HG02840 (cell line): ENCODE results near the gene HCST.
"Not testable (repeated sequence)": the region's sequence is repeated elsewhere in the genome, so short reads cannot be mapped to it uniquely, and the experiment has no call there.

Source experiments
- ATAC-seq: cut with Tn5 transposase; IDR thresholded peaks from one replicate; pipeline ENCODE4 v1.9.1; 2021; ENCODE audit warnings: mild to moderate bottlenecking, moderate library complexity, moderate number of reproducible peaks; ENCODE audit not compliant: unreplicated experiment, low FRiP score

The HCST gene

DNA sequence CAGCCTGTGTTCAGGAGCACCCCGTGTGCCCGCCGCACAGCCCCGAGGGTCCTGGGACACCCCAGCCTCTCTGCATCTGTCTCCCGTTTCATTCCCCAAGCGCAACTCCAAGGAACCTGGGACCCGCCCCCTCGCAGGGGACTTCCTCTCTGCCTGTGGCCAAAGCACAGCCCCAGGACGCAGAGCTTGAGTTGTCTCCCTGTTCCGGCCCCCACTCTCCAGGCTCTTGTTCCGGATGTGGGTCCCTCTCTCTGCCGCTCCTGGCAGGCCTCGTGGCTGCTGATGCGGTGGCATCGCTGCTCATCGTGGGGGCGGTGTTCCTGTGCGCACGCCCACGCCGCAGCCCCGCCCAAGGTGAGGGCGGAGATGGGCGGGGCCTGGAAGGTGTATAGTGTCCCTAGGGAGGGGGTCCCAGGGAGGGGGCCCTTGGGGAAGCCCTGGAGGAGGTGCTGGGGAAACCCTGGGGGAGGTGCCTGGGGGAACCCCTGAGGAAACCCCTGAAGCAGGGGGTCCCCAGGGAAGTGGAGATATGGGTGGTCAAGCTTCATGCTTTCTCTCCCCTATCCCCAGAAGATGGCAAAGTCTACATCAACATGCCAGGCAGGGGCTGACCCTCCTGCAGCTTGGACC, 1.3 kb downstream of the HCST start:
- no peak for ATAC-seq

DNA sequence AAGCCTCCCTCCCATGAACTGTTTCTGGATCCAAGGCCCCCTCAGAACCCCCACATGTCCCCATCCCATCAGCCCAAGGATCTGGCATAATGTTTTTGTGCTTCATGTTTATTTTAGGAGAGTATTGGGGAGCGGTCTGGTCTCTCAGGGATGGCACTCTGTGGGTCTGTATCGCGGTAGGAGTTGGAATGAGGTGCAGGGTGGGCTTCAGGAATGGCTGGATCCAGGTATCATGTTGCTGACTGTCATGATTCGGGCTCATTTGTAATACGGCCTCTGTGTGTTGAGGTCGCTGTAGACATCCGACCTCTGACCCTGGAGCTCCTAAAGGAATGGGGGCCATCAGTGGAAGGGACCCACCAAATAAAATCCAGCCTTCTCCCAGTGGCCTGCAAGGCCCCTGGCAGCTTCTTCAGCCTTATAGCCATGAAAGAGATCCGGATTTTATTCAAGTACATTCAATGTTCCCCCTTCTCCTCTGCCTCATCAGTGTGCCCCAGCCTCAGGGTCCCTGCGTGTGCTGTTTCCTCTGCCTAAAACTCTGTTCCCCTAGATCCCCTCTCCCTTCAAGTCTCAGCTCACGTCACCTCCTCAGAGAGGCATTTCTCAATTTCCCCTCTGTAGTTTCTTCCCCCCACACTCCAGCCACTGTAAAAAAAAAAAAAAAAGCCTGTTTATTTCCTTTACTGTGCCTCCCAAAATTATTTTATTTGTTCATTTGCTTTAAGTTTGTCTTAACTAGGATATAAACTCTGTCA, 2.2 kb downstream of the HCST start:
- ATAC-seq, result no peak

DNA sequence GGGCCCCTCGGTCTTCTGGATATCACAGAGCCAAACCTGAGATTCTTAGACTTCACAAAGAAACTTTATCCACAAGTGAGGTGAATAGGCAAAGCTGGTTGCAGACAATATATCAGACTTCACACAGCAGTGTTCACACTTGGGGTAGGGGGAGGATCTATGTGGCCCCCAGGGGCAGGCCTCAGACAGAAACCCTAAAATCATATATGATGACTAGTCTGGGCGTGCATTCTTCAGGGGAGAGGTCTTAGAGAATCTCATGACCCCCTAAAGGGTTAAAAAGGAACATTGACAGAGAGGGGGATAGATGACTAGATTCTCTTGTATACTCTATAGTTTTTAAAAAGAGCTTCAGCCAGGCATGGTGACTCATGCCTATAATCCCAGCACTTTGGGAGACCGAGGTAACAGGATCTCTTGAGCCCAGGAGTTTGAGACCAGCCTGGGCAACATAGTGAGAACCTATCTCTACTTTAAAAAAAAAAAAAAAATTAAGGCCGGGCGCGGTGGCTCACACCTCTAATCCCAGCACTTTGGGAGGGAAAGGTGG, 2.9 kb downstream of the HCST start:
- ATAC-seq, result no peak

DNA sequence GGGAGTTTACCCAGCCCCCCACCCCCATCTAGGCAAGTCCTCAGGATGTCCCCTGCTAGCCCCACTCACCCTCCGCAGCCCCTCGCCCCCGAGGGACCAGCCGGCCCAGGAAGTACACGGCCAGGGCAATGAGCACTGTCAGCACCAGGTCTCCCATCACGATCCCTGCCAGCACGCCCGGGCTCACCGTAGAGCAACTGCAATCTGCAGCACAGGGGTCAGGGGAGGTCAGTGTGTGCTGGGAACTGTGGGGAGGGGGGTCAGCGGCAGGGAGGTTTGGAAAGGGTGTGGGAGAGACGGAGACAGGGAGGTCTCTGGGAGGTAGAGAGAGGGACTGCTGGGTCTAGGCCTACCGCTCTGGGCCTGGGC, 5.0 kb downstream of the HCST start:
- ATAC-seq, result no peak

DNA sequence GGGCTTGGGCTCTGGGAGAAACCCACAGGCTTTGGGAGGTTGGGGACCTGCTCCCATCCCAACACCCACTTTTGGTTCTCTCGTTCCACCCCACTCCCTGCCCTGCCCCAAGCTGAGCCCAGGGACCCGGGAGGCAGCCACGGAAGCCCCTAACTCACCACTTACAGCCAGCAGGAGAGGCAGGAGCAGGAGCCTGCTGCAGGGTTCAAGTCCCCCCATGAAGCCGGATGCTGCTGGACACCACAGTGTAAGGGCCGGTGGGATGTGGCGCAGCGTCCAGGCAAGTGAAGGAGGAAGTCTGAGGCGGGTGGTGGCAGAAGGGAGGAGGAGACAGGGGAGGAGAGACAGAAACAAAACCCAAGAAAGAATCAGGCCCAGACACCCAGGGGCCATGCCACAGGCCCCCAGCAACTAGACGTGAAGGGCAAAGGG, 5.7 kb downstream of the HCST start, which contains the start of gene TYROBP:
Gene TYROBP, minus strand, starts transcription at position 286 of the 432 bp plus-strand sequence. Its CDS starts 67 bp downstream, at position 219.
- no peak for ATAC-seq

DNA sequence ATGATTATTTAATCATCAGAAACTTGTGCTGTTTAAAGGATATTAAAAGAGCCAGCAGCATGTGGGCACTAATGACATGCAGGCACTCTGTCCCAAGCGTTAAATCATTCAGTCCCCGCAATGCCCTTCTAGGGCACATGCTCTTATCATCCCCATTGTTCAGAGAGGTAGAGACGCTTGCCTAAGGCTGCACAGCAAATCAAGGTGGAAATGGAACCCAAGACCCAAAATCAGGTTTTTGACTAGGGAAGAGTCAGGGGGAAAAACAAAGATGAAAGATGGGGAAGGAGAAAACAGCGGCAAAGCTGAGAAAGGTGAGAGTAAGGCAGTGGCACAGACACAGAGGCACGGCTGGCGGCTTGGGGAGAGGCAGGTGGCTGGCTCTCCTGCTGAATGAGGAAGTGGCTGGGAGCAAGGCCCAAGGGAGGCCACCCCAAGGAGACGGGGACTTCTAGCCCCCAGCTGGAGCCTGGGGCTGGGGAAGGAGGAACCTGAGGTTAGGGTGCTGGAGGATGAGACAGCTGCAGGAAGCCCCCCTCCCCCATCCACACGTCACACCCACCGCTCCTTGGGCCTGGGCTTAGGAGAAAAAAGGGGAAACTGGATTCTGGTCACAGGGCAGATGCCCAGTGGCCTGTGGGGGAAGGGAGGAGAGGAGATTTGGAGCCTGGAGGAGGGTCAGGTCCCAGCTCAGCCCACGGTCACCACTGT, 6.8 kb downstream of the HCST start:
- no peak for ATAC-seq

DNA sequence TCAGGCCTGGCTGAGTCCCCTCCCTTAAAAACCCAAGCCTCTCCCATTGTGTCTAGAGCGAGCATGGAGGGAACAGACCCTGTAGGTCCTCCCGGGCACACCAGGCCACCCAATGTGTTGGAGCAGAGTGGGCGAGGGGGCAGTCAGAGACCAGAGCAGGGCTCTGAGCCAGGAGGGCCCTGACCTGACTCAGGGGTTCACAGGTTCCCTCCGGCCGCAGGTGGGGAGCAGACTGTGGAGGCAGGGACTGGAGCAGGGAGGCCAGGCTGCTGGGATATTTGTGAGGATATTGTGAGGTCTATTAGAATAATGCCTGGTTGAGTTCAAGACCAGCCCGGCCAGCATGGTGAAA, 7.3 kb downstream of the HCST start:
- no peak for ATAC-seq

DNA sequence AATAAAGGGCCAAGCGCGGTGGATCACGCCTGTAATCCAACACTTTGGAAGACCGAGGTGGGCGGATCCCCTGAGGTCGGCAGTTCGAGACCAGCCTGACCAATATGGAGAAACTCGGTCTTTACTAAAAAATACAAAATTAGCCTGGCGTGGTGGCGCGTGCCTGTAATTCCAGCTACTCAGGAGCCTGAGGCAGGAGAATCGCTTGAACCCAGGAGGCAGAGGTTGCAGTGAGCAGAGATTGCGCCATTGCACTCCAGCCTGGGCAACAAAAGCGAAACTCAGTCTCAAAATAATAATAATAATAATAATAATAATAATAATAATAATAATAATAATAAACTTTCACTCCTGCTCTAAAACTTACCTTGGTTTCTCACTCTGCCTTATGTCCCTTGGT, 8.0 kb downstream of the HCST start:
- ATAC-seq, result not testable (repeated sequence)

DNA sequence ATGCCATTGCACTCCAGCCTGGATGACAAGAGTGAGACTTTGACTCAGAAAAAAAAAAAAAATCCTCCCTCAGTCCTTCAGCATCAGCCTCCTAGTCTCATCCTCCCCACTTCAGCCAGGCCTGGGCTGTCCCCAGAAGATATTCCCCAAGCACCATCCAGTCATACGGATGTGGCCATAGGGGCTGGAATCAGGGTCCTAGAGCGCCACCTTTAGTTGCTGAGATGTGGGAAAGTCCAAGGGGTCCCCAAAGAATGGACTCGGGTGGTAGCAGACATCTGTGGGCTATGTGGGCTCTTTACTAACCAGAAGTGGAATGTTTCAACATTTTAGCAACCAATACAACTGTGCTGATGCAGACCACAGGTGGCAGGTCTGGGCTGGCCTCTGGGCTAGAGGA, 8.8 kb downstream of the HCST start:
- no peak for ATAC-seq

DNA sequence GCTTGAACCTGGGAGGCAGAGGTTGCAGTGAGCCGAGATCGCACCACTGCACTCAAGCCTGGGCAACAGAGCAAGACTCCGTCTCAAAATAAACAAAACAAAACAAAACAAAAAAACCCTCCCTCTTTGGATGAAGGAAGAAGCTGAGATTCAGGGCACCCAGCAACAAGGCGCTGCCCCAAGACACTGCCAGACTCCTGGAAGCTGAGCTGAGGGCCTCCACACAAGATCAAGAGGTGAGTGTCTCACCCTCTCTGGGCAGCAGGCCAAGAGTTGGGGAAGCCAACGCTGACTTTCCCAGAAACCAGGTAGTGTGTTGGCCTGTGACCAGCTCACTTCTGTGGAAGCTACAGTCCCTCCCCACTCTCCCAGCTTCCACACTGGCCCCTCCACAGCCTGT, 9.5 kb downstream of the HCST start:
- ATAC-seq, result no peak

DNA sequence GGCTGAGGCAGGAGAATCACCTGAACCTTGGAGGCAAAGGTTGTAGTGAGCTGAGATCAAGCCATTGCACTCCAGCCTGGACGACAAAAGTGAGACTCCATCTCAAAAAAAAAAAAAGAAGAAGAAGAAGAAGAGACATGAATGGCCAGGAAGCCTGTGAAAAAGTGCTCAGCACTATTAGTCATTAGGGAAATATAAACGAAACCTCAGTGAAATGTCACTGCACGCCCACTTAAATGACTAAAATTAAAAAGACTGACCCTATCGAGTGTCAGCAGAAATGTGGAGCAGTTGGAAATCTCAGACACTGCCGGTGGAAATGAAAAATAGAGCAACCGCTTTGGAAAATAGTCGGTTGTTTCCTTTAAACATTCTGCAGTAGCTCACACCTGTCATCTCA, 11.3 kb downstream of the HCST start:
- no peak for ATAC-seq

DNA sequence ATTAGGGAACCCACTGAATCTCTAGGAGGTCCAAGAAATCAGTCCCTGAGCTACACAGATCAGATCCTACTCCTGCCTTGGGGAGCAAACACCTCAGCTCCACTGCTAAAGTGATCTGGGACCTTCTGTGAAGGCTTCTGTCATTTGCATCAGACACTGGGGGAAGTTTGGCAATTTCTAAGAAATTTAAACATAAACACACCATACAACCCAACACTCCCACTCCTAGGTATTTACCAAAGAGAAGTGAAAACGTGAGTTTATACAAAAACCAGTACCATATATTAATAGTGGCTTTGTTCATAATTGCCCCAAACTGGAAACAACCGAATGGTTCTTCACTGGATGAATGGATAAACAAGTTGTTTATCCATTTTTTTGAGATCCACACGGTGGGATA, 13.1 kb downstream of the HCST start:
- no peak for ATAC-seq

DNA sequence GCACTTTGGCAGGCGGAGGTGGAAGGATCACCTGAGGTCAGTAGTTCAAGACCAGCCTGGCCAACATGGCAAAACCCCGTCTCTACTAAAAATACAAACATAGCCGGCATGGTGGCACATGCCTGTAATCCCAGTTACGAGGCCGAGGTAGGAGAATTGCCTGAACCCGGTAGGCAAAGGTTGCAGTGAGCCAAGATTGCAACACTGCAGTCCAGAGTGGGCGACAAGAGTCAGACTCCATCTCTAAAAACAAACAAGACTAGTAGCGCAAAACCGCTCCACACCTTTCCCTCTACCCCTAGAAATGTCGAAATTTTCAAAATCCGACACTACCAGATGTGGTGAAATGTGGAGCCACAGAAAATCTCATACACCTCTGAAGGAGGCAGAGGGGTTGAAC, 17.0 kb downstream of the HCST start:
- no peak for ATAC-seq

DNA sequence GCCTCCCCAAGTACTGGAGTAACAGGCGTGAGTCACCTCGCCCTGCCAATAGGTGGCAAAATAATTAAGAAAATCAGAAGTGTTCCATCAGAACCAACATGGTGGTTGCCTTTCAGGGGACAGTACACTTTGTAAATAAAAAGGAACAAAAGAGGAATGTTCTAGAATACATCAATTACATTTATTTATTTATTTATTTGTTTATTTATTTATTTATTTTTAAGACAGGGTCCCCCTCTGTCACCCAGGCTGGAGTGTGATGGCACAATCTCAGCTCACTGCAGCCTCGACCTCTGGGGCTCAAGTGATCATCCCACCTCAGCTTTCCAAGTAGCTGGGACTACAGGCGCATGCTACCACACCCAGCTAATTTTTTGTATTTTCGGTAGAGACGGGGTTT, 18.7 kb downstream of the HCST start:
- ATAC-seq, result no peak

DNA sequence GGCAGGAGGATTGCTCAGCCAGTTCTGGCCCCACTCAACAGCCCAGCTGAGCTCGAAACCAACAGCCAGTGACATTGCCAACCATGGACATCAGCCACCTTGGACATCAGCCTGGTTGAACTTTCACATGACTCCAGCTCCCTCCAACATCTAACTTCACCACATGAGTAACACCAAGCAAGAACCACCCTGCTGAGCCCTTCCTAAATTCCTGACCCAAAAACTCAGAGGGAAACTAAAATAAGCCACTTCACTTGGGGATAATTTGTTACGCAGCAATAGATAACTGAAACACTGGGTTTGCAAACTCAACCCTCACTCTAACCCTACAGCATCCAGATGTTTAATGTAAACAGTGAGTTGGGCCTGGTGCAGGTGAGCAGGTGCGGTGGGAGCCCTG, 23.2 kb downstream of the HCST start:
- no peak for ATAC-seq

DNA sequence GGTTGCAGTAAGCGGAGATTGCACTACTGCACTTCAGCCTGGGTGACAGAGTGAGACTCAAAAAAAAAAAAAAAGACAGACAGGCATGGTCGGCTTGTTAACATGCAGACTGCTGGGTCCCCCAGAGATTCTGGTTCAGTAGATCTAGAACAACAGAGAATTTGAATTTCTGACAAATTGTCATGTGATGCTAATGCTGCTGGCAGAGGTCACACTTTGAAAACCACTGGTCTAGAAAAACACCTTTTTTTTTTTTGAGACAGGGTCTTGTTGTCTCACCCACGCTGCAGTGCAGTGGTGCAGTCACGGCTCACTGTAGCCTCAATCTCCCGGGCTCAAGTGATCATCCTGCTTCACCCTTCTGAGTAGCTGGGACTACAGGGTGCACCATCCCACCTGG, 26.2 kb downstream of the HCST start:
- no peak for ATAC-seq

DNA sequence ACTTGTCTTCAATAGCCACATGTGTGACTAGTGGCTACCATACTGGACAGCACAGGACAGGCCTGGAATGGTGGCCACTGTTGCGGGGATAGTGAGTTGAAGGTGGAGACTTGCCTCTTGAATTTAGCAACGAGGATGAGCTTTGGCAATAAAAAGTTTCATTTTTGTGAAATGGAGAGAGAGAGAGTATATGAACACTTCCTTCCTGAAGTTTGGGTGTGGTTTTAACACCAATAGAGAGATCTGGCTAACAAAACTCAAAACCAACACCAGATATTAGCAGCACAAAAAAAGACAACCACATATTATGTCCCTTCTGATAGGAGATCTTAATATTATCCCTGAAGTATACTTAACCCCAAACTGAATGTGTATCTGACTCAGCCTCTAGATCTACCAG, 27.5 kb downstream of the HCST start:
- no peak for ATAC-seq

DNA sequence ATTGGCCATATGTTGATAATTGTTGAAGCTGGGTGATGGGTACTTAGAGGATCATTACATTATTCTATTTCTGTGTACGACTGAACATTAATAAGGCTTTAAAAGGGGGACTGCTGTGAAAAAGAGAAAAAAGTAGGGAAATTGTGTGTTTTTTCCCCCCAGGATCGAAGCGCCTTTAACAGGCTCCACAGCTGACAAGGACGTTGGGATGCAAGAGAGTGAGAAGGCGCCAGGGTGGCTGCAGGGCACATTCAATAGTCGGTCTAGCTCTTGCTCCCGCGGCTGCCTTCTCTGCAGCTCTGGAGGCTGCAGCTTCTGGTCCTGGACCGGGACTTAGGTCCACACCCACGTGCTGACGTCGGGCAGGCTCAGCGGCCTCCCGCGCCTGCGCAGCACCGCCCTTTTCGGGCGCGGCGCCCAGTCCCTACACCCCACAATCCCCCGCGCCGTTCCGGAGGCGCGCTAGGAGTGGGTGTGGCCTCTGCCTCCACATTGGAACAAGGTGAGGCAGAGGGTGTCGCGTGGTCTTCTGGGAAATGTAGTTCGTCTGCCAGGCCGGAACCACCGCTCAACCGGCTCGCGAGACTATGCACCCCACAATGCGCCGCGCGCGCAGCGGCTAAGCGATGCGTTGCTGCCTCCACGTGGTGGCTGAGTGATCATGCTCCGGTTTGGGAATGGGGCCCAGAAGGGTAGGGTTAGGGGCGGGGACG, 29.0 kb downstream of the HCST start:
- peak; percentile 97 for ATAC-seq

DNA sequence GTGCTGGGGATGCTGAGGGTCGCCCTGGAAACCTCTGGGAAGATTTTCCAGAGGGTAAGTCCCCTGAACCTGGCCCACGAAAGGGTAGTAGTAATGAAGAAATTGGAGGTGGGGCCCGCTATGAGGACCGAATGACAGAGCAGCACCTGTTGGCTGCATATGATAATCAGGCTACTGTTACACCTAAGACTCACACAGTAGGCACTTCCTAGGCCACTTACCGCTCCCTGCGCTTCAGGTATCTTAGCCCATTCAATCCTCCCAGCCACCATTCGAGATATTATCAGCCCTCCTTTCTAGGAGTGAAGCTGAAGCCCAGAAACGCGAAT, 29.5 kb downstream of the HCST start:
- ATAC-seq, result no peak

DNA sequence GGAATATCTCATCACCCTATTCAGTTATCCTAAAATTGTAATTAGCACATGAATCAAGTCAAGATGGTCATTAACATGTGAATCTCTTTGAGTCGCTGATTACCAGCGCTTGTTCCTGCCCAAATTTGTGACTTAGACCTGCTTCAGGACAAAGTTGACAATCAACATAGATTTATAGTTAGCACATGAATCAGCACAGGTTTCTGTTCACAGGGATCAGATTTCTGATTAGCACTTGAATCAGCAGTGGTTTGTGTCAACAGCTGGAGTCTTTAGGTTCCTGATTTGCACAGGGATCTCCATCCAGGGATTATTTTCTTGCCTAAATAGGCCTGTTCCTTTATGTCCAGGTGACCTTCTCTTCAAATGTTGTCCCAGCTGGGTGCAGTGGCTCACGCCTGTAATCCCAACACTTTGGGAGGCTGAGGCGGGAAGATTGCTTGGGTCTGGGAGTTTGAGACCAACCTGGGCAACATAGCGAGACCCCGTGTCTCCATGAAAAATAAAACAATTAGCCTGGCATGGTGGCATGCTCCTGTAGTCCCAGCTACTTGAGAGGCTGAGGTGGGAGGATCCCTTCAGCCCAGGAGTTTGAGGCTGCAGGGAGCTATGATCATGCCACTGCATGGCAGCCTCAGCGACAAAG, 30.1 kb downstream of the HCST start:
- ATAC-seq, result no peak
